ENCODE data around the gene SPAG8.
A peak's percentile ranks its signal among the peaks of the same experiment; 100 is the strongest.

The SPAG8 gene

GRCh38 chr9:35812025-35812602, at the start of gene SPAG8:
Gene SPAG8 (minus strand): TSS chr9:35812262. CDS start chr9:35812147, 115 bp downstream.
- peak; percentile 93 for DNase-seq (ENCODE audit: low spot score)

GRCh38 chr9:35861161-35861897, 49.3 kb upstream of the SPAG8 start:
- DNase-seq (ENCODE audit: low spot score): no peak

- no peak for DNase-seq (ENCODE audit: low spot score)
Observed at GRCh38 chr9:35859990-35860339, 47.9 kb upstream of the SPAG8 start.

- DNase-seq (ENCODE audit: low spot score): no peak
Observed at GRCh38 chr9:35859310-35859989, 47.4 kb upstream of the SPAG8 start.

GRCh38 chr9:35858458-35858857, 46.4 kb upstream of the SPAG8 start:
- no peak for DNase-seq (ENCODE audit: low spot score)

GRCh38 chr9:35856882-35857281, 44.8 kb upstream of the SPAG8 start:
- DNase-seq (ENCODE audit: low spot score): no peak

GRCh38 chr9:35856206-35856605, 44.1 kb upstream of the SPAG8 start:
- DNase-seq (ENCODE audit: low spot score): no peak

GRCh38 chr9:35854091-35854762, 42.2 kb upstream of the SPAG8 start:
- DNase-seq (ENCODE audit: low spot score): no peak

- no peak for DNase-seq (ENCODE audit: low spot score)
Observed at GRCh38 chr9:35852876-35853865, 41.1 kb upstream of the SPAG8 start.

- DNase-seq (ENCODE audit: low spot score): no peak
Observed at GRCh38 chr9:35852267-35852815, 40.3 kb upstream of the SPAG8 start.

- peak; percentile 68 for DNase-seq (ENCODE audit: low spot score)
Observed at GRCh38 chr9:35847792-35848572, 35.9 kb upstream of the SPAG8 start.

GRCh38 chr9:35845824-35846771, 34.0 kb upstream of the SPAG8 start:
- DNase-seq (ENCODE audit: low spot score): no peak

GRCh38 chr9:35844628-35845270, 32.7 kb upstream of the SPAG8 start:
- DNase-seq (ENCODE audit: low spot score): peak; percentile 71

- no peak for DNase-seq (ENCODE audit: low spot score)
Observed at GRCh38 chr9:35842795-35843194, 30.7 kb upstream of the SPAG8 start.

- DNase-seq (ENCODE audit: low spot score): no peak
Observed at GRCh38 chr9:35842020-35842745, 30.1 kb upstream of the SPAG8 start.

GRCh38 chr9:35841645-35841900, 29.5 kb upstream of the SPAG8 start:
- no peak for DNase-seq (ENCODE audit: low spot score)

- DNase-seq (ENCODE audit: low spot score): no peak
Observed at GRCh38 chr9:35840881-35841644, 29.0 kb upstream of the SPAG8 start.

- no peak for DNase-seq (ENCODE audit: low spot score)
Observed at GRCh38 chr9:35839926-35840325, 27.9 kb upstream of the SPAG8 start.
